Endodermal cell (in vitro differentiated cells): ENCODE data around the gene TMEM19. TPM values are rescaled to one million over a fixed set of nuclear protein-coding genes. Genes with fewer than 3 reads are reported as not detected.
"Not testable (repeated sequence)": the region's sequence is repeated elsewhere in the genome, so short reads cannot be mapped to it uniquely, and the experiment has no call there.

ENCODE experiments used
- DNase-seq: peaks from one replicate; pipeline ENCODE4 v3.0.0-alpha.2; 2017
- H3K27ac ChIP-seq: 2 replicates; pipeline ENCODE4 v1.5.1; 2013; ENCODE audit warnings: mild to moderate bottlenecking, low read depth, low read length, moderate library complexity
- H3K27me3 ChIP-seq: 2 replicates; pipeline ENCODE4 v1.6.1; 2013; ENCODE audit warnings: mild to moderate bottlenecking, low read length, moderate library complexity; ENCODE audit not compliant: insufficient read depth, control insufficient read depth, poor library complexity, severe bottlenecking
- H3K36me3 ChIP-seq: 2 replicates; pipeline ENCODE4 v1.7.0; 2013; ENCODE audit warnings: mild to moderate bottlenecking, low read length, moderate library complexity; ENCODE audit not compliant: control insufficient read depth, insufficient read depth
- H3K4me1 ChIP-seq: one replicate; pipeline ENCODE4 v1.7.0; 2013; ENCODE audit warnings: low read length; ENCODE audit not compliant: control insufficient read depth, insufficient read depth
- H3K4me3 ChIP-seq: 2 replicates; pipeline ENCODE4 v1.5.1; 2013; ENCODE audit warnings: mild to moderate bottlenecking, low read length, moderate library complexity
- H3K9ac ChIP-seq: 2 replicates; pipeline ENCODE4 v1.6.1; 2013; ENCODE audit warnings: mild to moderate bottlenecking, low read length, moderate library complexity; ENCODE audit not compliant: poor library complexity, severe bottlenecking; ENCODE audit errors: extremely low read depth
- H3K9me3 ChIP-seq: 2 replicates; pipeline ENCODE4 v1.6.1; 2013; ENCODE audit warnings: mild to moderate bottlenecking, low read length, moderate library complexity; ENCODE audit not compliant: control insufficient read depth
- H3K27ac Mint-ChIP-seq: 2 replicates; pipeline ENCODE4 v1.8.0; 2020; ENCODE audit warnings: mixed read lengths
- H3K27me3 Mint-ChIP-seq: 2 replicates; pipeline ENCODE4 v1.8.0; 2021; ENCODE audit warnings: mild to moderate bottlenecking, mixed read lengths; ENCODE audit not compliant: insufficient read depth
- H3K36me3 Mint-ChIP-seq: 2 replicates; pipeline ENCODE4 v1.8.0; 2020; ENCODE audit warnings: low read depth, mixed read lengths
- H3K4me1 Mint-ChIP-seq: 2 replicates; pipeline ENCODE4 v1.8.0; 2020; ENCODE audit warnings: mixed read lengths
- H3K4me3 Mint-ChIP-seq: 2 replicates; pipeline ENCODE4 v1.8.0; 2020; ENCODE audit warnings: mild to moderate bottlenecking, moderate library complexity, mixed read lengths
- H3K9me3 Mint-ChIP-seq: 2 replicates; pipeline ENCODE4 v1.8.0; 2020; ENCODE audit warnings: mild to moderate bottlenecking, mixed read lengths
- WGBS, 2 experiments: methylation state at CpG; one replicate each; pipeline versions ENCODE4 v1.1.5 to v1.1.7; 2013; ENCODE audit warnings: missing lambda C conversion rate in 2 of 2, mixed read lengths in 1 of 2; ENCODE audit not compliant: insufficient coverage in 1 of 2, insufficient read length in 1 of 2; 5-methylcytosine and 5-hydroxymethylcytosine counted together
- total RNA-seq, 2 donors: library from RNA; stranded (reverse); fragmentation: NEBNext Ultra II Directional in 1 of 2; extraction: Animal tissue kit (Norgen Biotek cat#: 25700) in 1 of 2; gene quantifications; 2 replicates in 1 of 2; 3 replicates in 1 of 2; pipeline ENCODE4 v1.2.1, GENCODE V29; 2021
- TF ChIP-seq, protein P1 (sequence below): fragments of 200-600 bp; sonication (generic); conservative IDR thresholded peaks from 2 replicates; pipeline ENCODE4 v1.5.0; 2021; ENCODE audit warnings: antibody characterized with exemption, mild to moderate bottlenecking

The TMEM19 gene
- total RNA-seq, 2 donors from 2014 or later = 12.7 to 15.9 TPM

DNA sequence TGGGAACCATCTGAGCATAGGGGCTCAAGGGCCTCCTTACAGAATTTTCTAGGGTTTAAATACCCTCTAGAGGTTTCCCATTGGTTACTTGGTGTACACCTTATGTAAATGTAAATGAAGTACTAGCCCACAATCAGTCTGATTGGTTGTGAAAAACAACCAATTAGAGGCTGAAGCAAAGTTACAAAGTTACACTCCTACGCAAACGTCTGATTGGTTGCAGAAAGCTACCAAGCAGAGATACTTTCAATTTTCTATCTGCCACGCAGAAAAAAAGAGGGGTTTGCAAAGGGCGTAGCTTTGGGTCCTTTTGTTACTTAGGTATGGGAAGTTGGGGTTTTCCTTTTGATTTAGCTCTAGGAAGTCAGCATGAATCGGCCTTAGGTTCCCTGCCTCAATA, 1.8 kb upstream of the TMEM19 start:
- Histone ChIP-seq H3K36me3 (no peaks in the 10 kb centered on the region), H3K9me3 (no peaks in the 10 kb centered on the region), H3K4me1 (no peaks in the 10 kb centered on the region), H3K27ac (no peak overlapping the region), H3K4me3 (no peak overlapping the region), H3K27me3 (no peaks in the 10 kb centered on the region), H3K9ac (no peak overlapping the region)
- no peaks in the 10 kb centered on the region for H3K36me3 Mint-ChIP-seq
- DNase-seq = no peak
- peaks cover 7% of the 10 kb centered on the region for H3K4me1 Mint-ChIP-seq
- TF ChIP-seq, protein P1, sequence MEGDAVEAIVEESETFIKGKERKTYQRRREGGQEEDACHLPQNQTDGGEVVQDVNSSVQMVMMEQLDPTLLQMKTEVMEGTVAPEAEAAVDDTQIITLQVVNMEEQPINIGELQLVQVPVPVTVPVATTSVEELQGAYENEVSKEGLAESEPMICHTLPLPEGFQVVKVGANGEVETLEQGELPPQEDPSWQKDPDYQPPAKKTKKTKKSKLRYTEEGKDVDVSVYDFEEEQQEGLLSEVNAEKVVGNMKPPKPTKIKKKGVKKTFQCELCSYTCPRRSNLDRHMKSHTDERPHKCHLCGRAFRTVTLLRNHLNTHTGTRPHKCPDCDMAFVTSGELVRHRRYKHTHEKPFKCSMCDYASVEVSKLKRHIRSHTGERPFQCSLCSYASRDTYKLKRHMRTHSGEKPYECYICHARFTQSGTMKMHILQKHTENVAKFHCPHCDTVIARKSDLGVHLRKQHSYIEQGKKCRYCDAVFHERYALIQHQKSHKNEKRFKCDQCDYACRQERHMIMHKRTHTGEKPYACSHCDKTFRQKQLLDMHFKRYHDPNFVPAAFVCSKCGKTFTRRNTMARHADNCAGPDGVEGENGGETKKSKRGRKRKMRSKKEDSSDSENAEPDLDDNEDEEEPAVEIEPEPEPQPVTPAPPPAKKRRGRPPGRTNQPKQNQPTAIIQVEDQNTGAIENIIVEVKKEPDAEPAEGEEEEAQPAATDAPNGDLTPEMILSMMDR = no peak
- no peaks in the 10 kb centered on the region for H3K9me3 Mint-ChIP-seq
- H3K27me3 Mint-ChIP-seq = no peaks in the 10 kb centered on the region
- H3K4me3 Mint-ChIP-seq = no peak overlapping the region
- no peak overlapping the region for H3K27ac Mint-ChIP-seq
- 96 to 100% methylated on average over 3 to 5 of the region's 5 CpGs for WGBS, 2 experiments

DNA sequence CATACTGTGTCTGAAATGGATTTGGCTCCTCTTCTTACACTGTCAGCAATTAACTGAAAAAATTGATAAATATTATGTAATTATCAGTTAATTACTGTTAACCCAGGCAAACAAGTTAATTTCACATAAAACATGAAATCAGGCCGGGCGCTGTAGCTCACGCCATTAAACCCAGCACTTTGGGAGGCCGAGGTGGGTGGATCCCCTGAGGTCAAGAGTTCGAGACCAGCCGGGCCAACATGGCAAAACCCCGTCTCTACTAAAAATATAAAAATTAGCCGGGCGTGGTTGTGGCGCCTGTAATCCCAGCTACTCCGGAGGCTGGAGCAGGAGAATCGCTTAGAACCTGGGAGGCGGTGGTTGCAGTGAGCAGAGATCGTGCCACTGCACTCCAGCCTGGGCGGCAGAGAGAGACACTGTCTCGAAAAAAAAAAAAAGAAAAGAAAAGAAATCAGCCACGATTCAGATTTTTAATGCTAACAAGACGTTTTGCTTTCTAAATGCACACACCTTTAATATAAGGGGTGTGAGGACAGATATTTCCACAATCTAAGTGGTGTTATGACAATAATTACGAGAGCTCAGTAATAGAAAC, 473 bp upstream of the TMEM19 start:
- H3K9ac ChIP-seq = no peak overlapping the region
- peak overlapping the region; percentile 67 for H3K27ac Mint-ChIP-seq
- H3K9me3 Mint-ChIP-seq = no peaks in the 10 kb centered on the region
- H3K36me3 Mint-ChIP-seq = no peaks in the 10 kb centered on the region
- H3K9me3 ChIP-seq = no peaks in the 10 kb centered on the region
- no peak overlapping the region for H3K27ac ChIP-seq
- no peaks in the 10 kb centered on the region for H3K4me1 ChIP-seq
- H3K4me3 Mint-ChIP-seq = peak overlapping the region; percentile 73
- TF ChIP-seq, protein P1 = no peak
- H3K27me3 ChIP-seq = no peaks in the 10 kb centered on the region
- 79 to 92% methylated on average over 10 to 19 of the region's 19 CpGs for WGBS, 2 experiments
- H3K4me3 ChIP-seq = peak overlapping the region; percentile 99
- DNase-seq = no peak
- H3K27me3 Mint-ChIP-seq = no peaks in the 10 kb centered on the region
- peaks cover 4% of the 10 kb centered on the region for H3K36me3 ChIP-seq
- H3K4me1 Mint-ChIP-seq = peaks cover 7% of the 10 kb centered on the region

DNA sequence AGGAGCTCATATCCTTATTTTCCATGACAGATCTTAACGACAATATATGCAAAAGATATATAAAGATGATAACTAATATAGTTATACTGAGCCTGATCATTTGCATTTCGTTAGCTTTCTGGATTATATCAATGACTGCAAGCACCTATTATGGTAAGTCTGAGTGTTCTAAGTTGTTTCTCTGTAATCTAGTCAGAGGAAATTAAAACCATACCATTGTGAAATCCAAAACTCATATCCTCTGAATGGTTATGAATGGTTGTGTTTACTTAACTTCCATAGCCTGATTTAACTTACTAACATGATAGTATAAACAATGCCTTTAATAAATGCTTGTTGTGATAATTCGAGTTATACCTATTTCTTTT, 760 bp downstream of the TMEM19 start:
- H3K9me3 Mint-ChIP-seq = no peaks in the 10 kb centered on the region
- no peaks in the 10 kb centered on the region for H3K9me3 ChIP-seq
- no peaks in the 10 kb centered on the region for H3K36me3 Mint-ChIP-seq
- peak overlapping the region; percentile 73 for H3K4me3 Mint-ChIP-seq
- peaks cover 7% of the 10 kb centered on the region for H3K4me1 Mint-ChIP-seq
- peak overlapping the region; percentile 99 for H3K4me3 ChIP-seq
- DNase-seq = no peak
- no peaks in the 10 kb centered on the region for H3K4me1 ChIP-seq
- TF ChIP-seq, protein P1 = no peak
- peak overlapping the region; percentile 80 for H3K9ac ChIP-seq
- no peaks in the 10 kb centered on the region for H3K27me3 ChIP-seq
- no CpG with 5 or more reads among the region's 3 CpGs for WGBS, 2 experiments
- H3K27ac Mint-ChIP-seq = peak overlapping the region; percentile 87
- no peak overlapping the region for H3K27ac ChIP-seq
- H3K27me3 Mint-ChIP-seq = no peaks in the 10 kb centered on the region
- peaks cover 4% of the 10 kb centered on the region for H3K36me3 ChIP-seq

DNA sequence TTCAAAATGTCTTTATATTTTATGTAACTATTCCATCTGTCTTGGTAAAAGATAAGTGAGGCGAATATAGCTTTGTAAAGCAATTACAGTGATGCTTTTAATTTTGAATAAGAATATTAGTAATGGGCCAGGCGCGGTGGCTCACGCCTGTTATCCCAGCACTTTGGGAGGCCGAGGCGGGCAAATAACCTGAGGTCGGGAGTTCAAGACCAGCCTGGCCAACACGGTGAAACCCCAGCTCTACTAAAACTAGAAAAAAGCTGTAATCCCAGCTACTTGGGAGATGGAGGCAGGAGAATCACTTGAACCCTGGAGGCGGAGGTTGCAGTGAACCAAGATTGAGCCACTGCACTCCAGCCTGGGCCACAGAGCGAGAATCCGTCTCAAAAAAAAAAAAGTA, 1.3 kb downstream of the TMEM19 start:
- not testable (repeated sequence) for H3K9me3 Mint-ChIP-seq, H3K4me1 ChIP-seq, H3K27ac ChIP-seq, DNase-seq, H3K4me1 Mint-ChIP-seq, H3K27me3 Mint-ChIP-seq, H3K36me3 ChIP-seq, H3K36me3 Mint-ChIP-seq, H3K27me3 ChIP-seq, H3K9me3 ChIP-seq, H3K27ac Mint-ChIP-seq, H3K9ac ChIP-seq
- WGBS, 2 experiments = 94 to 95% methylated on average over 6 to 11 of the region's 11 CpGs
- H3K4me3 Mint-ChIP-seq = peak overlapping the region; percentile 73
- peak overlapping the region; percentile 99 for H3K4me3 ChIP-seq
